ENCODE measurements around the gene LRRC47. TPM values are rescaled to one million over a fixed set of nuclear protein-coding genes. Genes with fewer than 3 reads are reported as not detected.

Gene LRRC47
- total and polyA plus RNA-seq, 2 of the 8 experiments (the other 6 are each of a cell fraction or from before 2014, with no cell fraction given): 38.3 to 82.4 TPM

GRCh38 chr1:3805038-3805437 is 8.7 kb upstream of the LRRC47 start:
- no peak overlapping the region for H3K4me2 ChIP-seq (ENCODE audit: insufficient read depth in 1 of 2, low read depth in 2 of 2, low read length in 2 of 2)
- H2BK120ac ChIP-seq (replicated peaks; ENCODE audit: low read depth, low read length): no peak overlapping the region
- no peak overlapping the region for H2BK20ac ChIP-seq (ENCODE audit: low read length)
- DNase-seq (ENCODE audit: low read depth in 1 of 2, low spot score in 2 of 2) (no peak), FAIRE-seq (no peak)
- H3K4ac ChIP-seq (replicated peaks; ENCODE audit: insufficient read length, low read depth, low read length): no peak overlapping the region
- 89% methylated on average over 11 of the region's 11 CpGs; no CpG with 5 or more reads in 1 of the 2 experiments for WGBS, 2 experiments (ENCODE audit: extremely low coverage in 1 of 2, insufficient coverage in 1 of 2, insufficient read length in 1 of 2, insufficient replicate concordance in 2 of 2, low coverage in 1 of 2, low lambda C conversion rate in 2 of 2, missing lambda C conversion rate in 1 of 2)
- no peaks in the 10 kb centered on the region for H3K79me2 ChIP-seq (ENCODE audit: control insufficient read depth in 1 of 2, insufficient read depth in 2 of 2, low read length in 2 of 2)
- H2BK12ac ChIP-seq (ENCODE audit: low read depth, low read length): no peak overlapping the region
- H2AK5ac ChIP-seq (ENCODE audit: low read depth, low read length): no peak overlapping the region
- no peak overlapping the region for H4K91ac ChIP-seq (replicated peaks; ENCODE audit: insufficient read length, low read length)
- H3K9ac ChIP-seq (replicated peaks in 1 of 4; ENCODE audit: extremely low read depth in 1 of 4, low read depth in 3 of 4, low read length in 3 of 4): no peak overlapping the region
- H2BK5ac ChIP-seq (ENCODE audit: low read depth, low read length): no peak overlapping the region
- H2BK15ac ChIP-seq (ENCODE audit: low read length): no peak overlapping the region
- H3K36me3 ChIP-seq (ENCODE audit: control insufficient read depth in 2 of 4, insufficient read depth in 4 of 4, low read length in 3 of 4): no peaks in the 10 kb centered on the region
- peaks cover 8 to 20% of the 10 kb centered on the region in 2 experiments; a peak in 3 of 4 replicates for H3K9me3 ChIP-seq (ENCODE audit: insufficient read depth in 2 of 2, low read depth in 1 of 2, low read length in 1 of 2)
- H3K23me2 ChIP-seq (ENCODE audit: low read depth, low read length): no peaks in the 10 kb centered on the region
- H3K14ac ChIP-seq (ENCODE audit: insufficient read length): no peak overlapping the region
- H3K4me1 ChIP-seq (replicated peaks in 1 of 4; ENCODE audit: control insufficient read depth in 3 of 4, insufficient read depth in 4 of 4, low read length in 3 of 4): no peaks in the 10 kb centered on the region
- CTCF ChIA-PET (ENCODE audit: partially characterized antibody): interaction anchor here (1.0 to 1.7 kb wide), 5 partner anchors 11 to 29 kb away, joined by 3 to 6 read pairs (median 4); no protein-coding TSS in a partner anchor
- H3K27me3 ChIP-seq (replicated peaks in 1 of 4; ENCODE audit: control insufficient read depth in 3 of 4, extremely low read depth in 1 of 4, insufficient read depth in 3 of 4, low read length in 3 of 4): no peaks in the 10 kb centered on the region; a peak in 2 of 7 replicates
- POLR2A ChIA-PET (ENCODE audit: partially characterized antibody): interaction anchor here (1.1 kb wide), 1 partner anchor 12 kb away, joined by 3 read pairs; no protein-coding TSS in a partner anchor
- no peak overlapping the region for H3K18ac ChIP-seq (ENCODE audit: extremely low read depth, low read length)
- H3K56ac ChIP-seq (replicated peaks; ENCODE audit: insufficient read length, low read depth, low read length): no peak overlapping the region
- no peak overlapping the region for H3K27ac ChIP-seq (ENCODE audit: low read depth, low read length)
- H4K20me1 ChIP-seq (replicated peaks in 1 of 2; ENCODE audit: control insufficient read depth in 1 of 2, insufficient read depth in 2 of 2, low read length in 2 of 2): no peaks in the 10 kb centered on the region
- no peak overlapping the region for H4K8ac ChIP-seq (ENCODE audit: extremely low read depth, insufficient read depth, low read length)
- TF ChIP-seq JUN (IDR thresholded peaks at IDR 0.05; ENCODE audit: low read depth, low read length) (no peak), CHD1 (IDR thresholded peaks at IDR 0.05; ENCODE audit: low read depth, low read length) (no peak), EZH2 (IDR thresholded peaks at IDR 0.05; ENCODE audit: low read depth, low read length, severe bottlenecking) (no peak), SP1 (IDR thresholded peaks at IDR 0.05; ENCODE audit: low read depth, low read length) (no peak), FOSL1 (IDR thresholded peaks at IDR 0.05; ENCODE audit: insufficient read depth, low read depth, low read length) (no peak), SP2 (IDR thresholded peaks at IDR 0.05; ENCODE audit: low read length) (no peak)
- TF ChIP-seq, protein P1, sequence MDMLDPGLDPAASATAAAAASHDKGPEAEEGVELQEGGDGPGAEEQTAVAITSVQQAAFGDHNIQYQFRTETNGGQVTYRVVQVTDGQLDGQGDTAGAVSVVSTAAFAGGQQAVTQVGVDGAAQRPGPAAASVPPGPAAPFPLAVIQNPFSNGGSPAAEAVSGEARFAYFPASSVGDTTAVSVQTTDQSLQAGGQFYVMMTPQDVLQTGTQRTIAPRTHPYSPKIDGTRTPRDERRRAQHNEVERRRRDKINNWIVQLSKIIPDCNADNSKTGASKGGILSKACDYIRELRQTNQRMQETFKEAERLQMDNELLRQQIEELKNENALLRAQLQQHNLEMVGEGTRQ (IDR thresholded peaks at IDR 0.05; ENCODE audit: low read length): no peak
- H3K23ac ChIP-seq (ENCODE audit: insufficient read length): no peak overlapping the region
- no peak overlapping the region for H4K5ac ChIP-seq (ENCODE audit: insufficient read length, low read depth, low read length)
- H2AFZ ChIP-seq (ENCODE audit: low read length): no peak overlapping the region
- no peaks in the 10 kb centered on the region for H3K79me1 ChIP-seq (ENCODE audit: low read depth, low read length)
- no peak overlapping the region for H3K4me3 ChIP-seq (ENCODE audit: extremely low read depth in 1 of 4, insufficient read depth in 2 of 4, low read depth in 3 of 4, low read length in 4 of 4)

Data from H1 (cell line).